NCI-H2227 treated with DMSO at 0.1 percent for 48 hours (cell line): ENCODE measurements around the gene PTOV1.
"Not testable (repeated sequence)": the region's sequence is repeated elsewhere in the genome, so short reads cannot be mapped to it uniquely, and the experiment has no call there.

Source experiments
- DNase-seq: peaks from one replicate; lab custom pipeline; 2025; lab: John Stamatoyannopoulos, UW

The PTOV1 gene

GRCh38 chr19:49817964-49818648, 32.9 kb upstream of the PTOV1 start, which contains the start of gene MED25:
MED25 (plus strand) TSS chr19:49818289; CDS start chr19:49818342, 53 bp downstream.
- DNase-seq, result peak; percentile 88

- no peak for DNase-seq
Observed at GRCh38 chr19:49818649-49819370, 32.1 kb upstream of the PTOV1 start.

GRCh38 chr19:49819452-49820115, 31.4 kb upstream of the PTOV1 start:
- DNase-seq, result not testable (repeated sequence)

GRCh38 chr19:49820125-49820524, 30.8 kb upstream of the PTOV1 start:
- DNase-seq, result no peak

- no peak for DNase-seq
Observed at GRCh38 chr19:49823472-49823871, 27.5 kb upstream of the PTOV1 start.

GRCh38 chr19:49824662-49825061, 26.3 kb upstream of the PTOV1 start:
- DNase-seq, result no peak

GRCh38 chr19:49827034-49827433, 23.9 kb upstream of the PTOV1 start:
- DNase-seq, result no peak

- DNase-seq, result no peak
Observed at GRCh38 chr19:49829200-49829599, 21.8 kb upstream of the PTOV1 start.

- DNase-seq, result no peak
Observed at GRCh38 chr19:49829721-49830120, 21.2 kb upstream of the PTOV1 start.

- no peak for DNase-seq
Observed at GRCh38 chr19:49830766-49831165, 20.2 kb upstream of the PTOV1 start.

GRCh38 chr19:49831592-49831991, 19.4 kb upstream of the PTOV1 start:
- no peak for DNase-seq

GRCh38 chr19:49832556-49832955, 18.4 kb upstream of the PTOV1 start:
- no peak for DNase-seq

GRCh38 chr19:49833599-49833998, 17.4 kb upstream of the PTOV1 start:
- no peak for DNase-seq

GRCh38 chr19:49835562-49835961, 15.4 kb upstream of the PTOV1 start:
- no peak for DNase-seq

- no peak for DNase-seq
Observed at GRCh38 chr19:49836176-49837008, 14.6 kb upstream of the PTOV1 start.

- no peak for DNase-seq
Observed at GRCh38 chr19:49837009-49837310, 14.0 kb upstream of the PTOV1 start.

- no peak for DNase-seq
Observed at GRCh38 chr19:49837425-49837824, 13.5 kb upstream of the PTOV1 start.

- DNase-seq, result no peak
Observed at GRCh38 chr19:49838885-49839588, 11.9 kb upstream of the PTOV1 start.

GRCh38 chr19:49839713-49840112, 11.2 kb upstream of the PTOV1 start:
- DNase-seq, result no peak

- no peak for DNase-seq
Observed at GRCh38 chr19:49840321-49840720, 10.6 kb upstream of the PTOV1 start.

GRCh38 chr19:49840736-49841249, 10.2 kb upstream of the PTOV1 start:
- DNase-seq, result no peak
